A549 (cell line): ENCODE results near the gene ALDH1A2. TPM values are rescaled to one million over a fixed set of nuclear protein-coding genes. Genes with fewer than 3 reads are reported as not detected.

Experiments
- ATAC-seq, 2 experiments: fragments of 200-7000 bp in 1 of 2; fragments of >200 bp in 1 of 2; cut with Nextera tagmentation in 1 of 2; cut with Tn5 transposase in 1 of 2; 3 replicates each; pipeline versions ENCODE4 v1.8.0 to v1.9.1; 2018 to 2020; ENCODE audit warnings: mild to moderate bottlenecking in 1 of 2, moderate library complexity in 1 of 2
- CTCF ChIA-PET: fragments of 300-600 bp; sonication (Branson Sonifier 250); formaldehyde crosslinking; extraction: SDS; loops from one replicate; lab custom pipeline; 2021; ENCODE audit warnings: antibody characterized with exemption, inconsistent platforms; lab: Yijun Ruan, JAX
- POLR2A ChIA-PET: fragments of 350-600 bp; formaldehyde crosslinking; extraction: SDS; loops from one replicate; lab custom pipeline; 2021; ENCODE audit warnings: antibody characterized with exemption, inconsistent platforms; lab: Yijun Ruan, JAX
- DNase-seq, 2 experiments: peaks; one replicate each; pipeline versions ENCODE4 v3.0.0 to v3.0.0-alpha.2; 2011 to 2016; ENCODE audit warnings: low read depth in 1 of 2, low spot score in 1 of 2
- FAIRE-seq: peaks from 2 replicates; lab custom pipeline; 2011; peaks lifted over from hg19 to GRCh38; lab: Jason Lieb, UNC
- H3K27ac ChIP-seq, 2 experiments: fragments of >200 bp; sonication (Bioruptor Twin); formaldehyde crosslinking; 3 replicates each; pipeline ENCODE4 v1.5.1; 2016 to 2017
- H3K4me1 ChIP-seq: fragments of >200 bp; sonication (Bioruptor Twin); formaldehyde crosslinking; 3 replicates; pipeline ENCODE4 v1.6.1; 2016
- H3K4me2 ChIP-seq: fragments of >200 bp; sonication (Bioruptor Twin); formaldehyde crosslinking; 3 replicates; pipeline ENCODE4 v1.6.1; 2016
- H3K4me3 ChIP-seq: fragments of >200 bp; sonication (Bioruptor Twin); formaldehyde crosslinking; 3 replicates; pipeline ENCODE4 v1.5.1; 2016
- H3K9me3 ChIP-seq: fragments of >200 bp; sonication (Bioruptor Twin); formaldehyde crosslinking; 3 replicates; pipeline ENCODE4 v1.6.1; 2016
- CBX2 ChIP-seq: fragments of 200-600 bp; sonication (generic); IDR thresholded peaks from 2 replicates; pipeline ENCODE4 v1.6.1; 2016; ENCODE audit warnings: low read depth, mild to moderate bottlenecking, borderline replicate concordance
- CBX8 ChIP-seq: fragments of 200-600 bp; sonication (generic); IDR thresholded peaks from 2 replicates; pipeline ENCODE4 v1.6.1; 2016
- CHD2 ChIP-seq: fragments of 150-350 bp; IDR thresholded peaks from 2 replicates; pipeline ENCODE4 v1.6.1; 2014; ENCODE audit warnings: low read length; ENCODE audit not compliant: partially characterized antibody
- HOXB13 ChIP-seq: fragments of 250-450 bp; sonication (Bioruptor Pico); IDR thresholded peaks from 2 replicates; pipeline ENCODE4 v1.5.0; 2020; ENCODE audit warnings: low read depth, mild to moderate bottlenecking, moderate library complexity
- JUN ChIP-seq, 2 experiments: fragments of >200 bp; sonication (Bioruptor Twin); formaldehyde crosslinking; IDR thresholded peaks; 2 replicates in 1 of 2; 3 replicates in 1 of 2; pipeline ENCODE4 v1.6.1; 2016 to 2017
- KDM5A ChIP-seq: fragments of 200-600 bp; sonication (generic); IDR thresholded peaks from 2 replicates; pipeline ENCODE4 v1.6.1; 2016; ENCODE audit warnings: antibody characterized with exemption, mild to moderate bottlenecking
- MYC ChIP-seq: IDR thresholded peaks from 2 replicates; pipeline ENCODE4 v1.6.1; 2012; ENCODE audit warnings: mild to moderate bottlenecking, inconsistent platforms, low read length, improper control_type of control experiment, borderline replicate concordance
- NR3C1 ChIP-seq: fragments of >200 bp; sonication (Bioruptor Twin); formaldehyde crosslinking; IDR thresholded peaks from 3 replicates; pipeline ENCODE4 v1.6.1; 2017
- POLR2AphosphoS2 ChIP-seq: conservative IDR thresholded peaks from 2 replicates; pipeline ENCODE4 v1.6.1; 2012; ENCODE audit warnings: low read length, improper control_type of control experiment, inconsistent platforms
- RAD21 ChIP-seq, 2 experiments: fragments of >200 bp in 1 of 2; sonication (Bioruptor Twin) in 1 of 2; formaldehyde crosslinking in 1 of 2; IDR thresholded peaks in 1 of 2; conservative IDR thresholded peaks in 1 of 2; 2 replicates in 1 of 2; 3 replicates in 1 of 2; pipeline ENCODE4 v1.6.1; 2012 to 2018; ENCODE audit warnings: inconsistent platforms in 1 of 2
- RARB ChIP-seq: fragments of 250-450 bp; sonication (Bioruptor Pico); IDR thresholded peaks from 2 replicates; pipeline ENCODE4 v1.8.0; 2021; ENCODE audit warnings: mild to moderate bottlenecking, moderate library complexity
- RNF2 ChIP-seq: fragments of 200-600 bp; sonication (generic); IDR thresholded peaks from 2 replicates; pipeline ENCODE4 v1.6.1; 2016; ENCODE audit warnings: low read depth, mild to moderate bottlenecking, antibody characterized with exemption, moderate library complexity, borderline replicate concordance
- SMC3 ChIP-seq: fragments of >200 bp; sonication (Bioruptor Twin); formaldehyde crosslinking; IDR thresholded peaks from 3 replicates; pipeline ENCODE4 v1.6.1; 2018; ENCODE audit warnings: inconsistent platforms
- SREBF2 ChIP-seq: fragments of 450-650 bp; IDR thresholded peaks from 2 replicates; pipeline ENCODE4 v1.6.1; 2014; ENCODE audit warnings: mild to moderate bottlenecking, moderate library complexity
- ZSCAN20 ChIP-seq: fragments of 250-450 bp; sonication (Bioruptor Pico); IDR thresholded peaks from 2 replicates; pipeline ENCODE4 v1.8.0; 2022; ENCODE audit warnings: mild to moderate bottlenecking, moderate library complexity
- WGBS: methylation state at CpG from one replicate; pipeline ENCODE4 v1.1.6; 2017; ENCODE audit errors: missing lambda C conversion rate; 5-methylcytosine and 5-hydroxymethylcytosine counted together
- polyA plus RNA-seq, 4 experiments: library from polyadenylated mRNA; depleted of rRNA in 3 of 4; stranded (reverse); fragments of >200 nt; fragmentation: RNase III in 1 of 4; extraction: RNeasy Plus Mini Kit Qiagen cat#74134 plus additional on column Dnase treatment in 1 of 4; gene quantifications; 2 replicates in 3 of 4; 3 replicates in 1 of 4; pipeline ENCODE4 v1.2.3, GENCODE V29; 2011 to 2017
- TF ChIP-seq, protein P1 (sequence below): IDR thresholded peaks from 2 replicates; pipeline ENCODE4 v1.6.1; 2012
- TF ChIP-seq, protein P2 (sequence below): fragments of 250-450 bp; sonication (Bioruptor Pico); IDR thresholded peaks from 2 replicates; pipeline ENCODE4 v1.5.0; 2020; ENCODE audit warnings: low read depth, mild to moderate bottlenecking, moderate library complexity
- TF ChIP-seq, protein P3 (sequence below): fragments of >200 bp; sonication (Bioruptor Twin); formaldehyde crosslinking; IDR thresholded peaks from 3 replicates; pipeline ENCODE4 v1.5.1; 2016
- TF ChIP-seq, protein P4 (sequence below): fragments of 250-450 bp; sonication (Bioruptor Pico); IDR thresholded peaks from 2 replicates; pipeline ENCODE4 v1.5.0; 2021; ENCODE audit warnings: mild to moderate bottlenecking, moderate library complexity, borderline replicate concordance

ALDH1A2 gene
- polyA plus RNA-seq, 2 of the 4 experiments (the other 2 are of a cell fraction), result 0.23 to 0.35 TPM

DNA sequence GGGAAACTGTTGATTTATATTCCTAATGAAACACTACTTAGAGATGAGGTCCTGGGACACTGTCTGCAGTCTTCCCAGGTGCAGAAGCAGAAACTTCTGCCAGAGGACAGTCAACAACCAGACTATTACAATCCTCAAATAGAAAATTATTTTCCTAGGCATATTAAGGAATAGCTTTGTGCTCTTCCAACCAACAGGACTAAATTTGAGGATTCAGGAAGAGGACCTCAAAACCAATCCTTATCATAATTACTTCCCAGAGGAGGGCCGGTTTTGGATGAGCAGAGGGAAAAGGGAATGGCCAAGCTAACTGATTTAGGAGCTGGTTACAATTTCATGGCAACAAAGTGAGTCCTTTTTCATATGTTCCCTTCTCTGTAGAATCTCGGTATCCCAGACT, 21.0 kb downstream of the ALDH1A2 start (continued):
- TF ChIP-seq, protein P1, sequence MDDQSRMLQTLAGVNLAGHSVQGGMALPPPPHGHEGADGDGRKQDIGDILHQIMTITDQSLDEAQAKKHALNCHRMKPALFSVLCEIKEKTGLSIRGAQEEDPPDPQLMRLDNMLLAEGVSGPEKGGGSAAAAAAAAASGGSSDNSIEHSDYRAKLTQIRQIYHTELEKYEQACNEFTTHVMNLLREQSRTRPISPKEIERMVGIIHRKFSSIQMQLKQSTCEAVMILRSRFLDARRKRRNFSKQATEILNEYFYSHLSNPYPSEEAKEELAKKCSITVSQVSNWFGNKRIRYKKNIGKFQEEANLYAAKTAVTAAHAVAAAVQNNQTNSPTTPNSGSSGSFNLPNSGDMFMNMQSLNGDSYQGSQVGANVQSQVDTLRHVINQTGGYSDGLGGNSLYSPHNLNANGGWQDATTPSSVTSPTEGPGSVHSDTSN, result no peak
- no peak for TF ChIP-seq RNF2
- TF ChIP-seq, protein P2, sequence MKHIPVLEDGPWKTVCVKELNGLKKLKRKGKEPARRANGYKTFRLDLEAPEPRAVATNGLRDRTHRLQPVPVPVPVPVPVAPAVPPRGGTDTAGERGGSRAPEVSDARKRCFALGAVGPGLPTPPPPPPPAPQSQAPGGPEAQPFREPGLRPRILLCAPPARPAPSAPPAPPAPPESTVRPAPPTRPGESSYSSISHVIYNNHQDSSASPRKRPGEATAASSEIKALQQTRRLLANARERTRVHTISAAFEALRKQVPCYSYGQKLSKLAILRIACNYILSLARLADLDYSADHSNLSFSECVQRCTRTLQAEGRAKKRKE (CRISPR knock-in tag), result no peak
- TF ChIP-seq RARB (CRISPR knock-in tag), result no peak

DNA sequence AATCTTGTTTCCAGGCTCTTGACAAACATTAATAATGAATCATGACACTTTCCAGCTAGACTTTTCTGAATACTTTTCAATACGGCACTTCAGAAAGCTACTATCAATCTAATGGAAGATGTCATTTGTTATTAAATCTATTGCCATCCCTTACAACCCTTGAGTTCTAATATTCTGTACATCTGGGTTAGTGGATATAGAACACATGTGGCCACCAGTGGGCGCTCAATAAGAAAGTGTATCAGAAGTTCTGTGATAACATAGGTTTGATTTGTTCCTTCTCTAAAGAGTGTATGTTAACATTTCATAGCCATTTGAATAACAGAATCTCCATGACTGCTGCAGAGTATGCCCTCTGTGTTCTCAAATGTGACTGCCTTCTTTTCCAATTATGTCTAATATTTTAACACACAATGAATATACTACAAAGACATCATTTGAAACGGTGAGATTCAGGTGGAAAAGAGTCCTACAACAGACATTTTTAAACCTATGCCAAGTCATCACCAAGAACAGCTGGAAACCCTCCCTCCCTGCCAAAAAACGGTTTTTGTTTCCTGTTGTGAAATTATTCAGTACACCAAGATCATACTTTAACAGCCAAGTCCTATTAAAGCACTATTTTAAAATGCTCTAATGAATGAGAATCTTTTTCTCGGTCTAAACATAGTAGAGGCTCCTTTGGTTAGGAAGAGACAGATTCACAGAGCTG, 22.2 kb downstream of the ALDH1A2 start:
- FAIRE-seq (peak; percentile 87), ATAC-seq (peak; percentile 82 to 89; a peak in 5 of 6 replicates), DNase-seq (peak; percentile 28 to 49)
- H3K27ac ChIP-seq, result no peak overlapping the region
- 15% methylated on average over 5 of the region's 5 CpGs for WGBS
- no peaks in the 10 kb centered on the region for H3K4me1 ChIP-seq
- ChIA-PET CTCF (interaction anchor here (0.5 to 5.5 kb wide), 23 partner anchors 8 to 852 kb away, joined by 3 to 39 read pairs (median 3); partner anchors contain the start of gene ALDH1A2), POLR2A (no interaction called here)
- H3K9me3 ChIP-seq, result 0 out of 3 replicates have a peak, but pooled peaks cover 4% of the 10 kb centered on the region
- H3K4me2 ChIP-seq, result no peak overlapping the region
- TF ChIP-seq MYC, result 0 out of 2 replicates have a peak, but pooled peaks have one; percentile 28
- no peak for TF ChIP-seq ZSCAN20
- peak; percentile 40 to 48; a peak in 3 of 5 replicates for TF ChIP-seq RAD21 (conservative IDR thresholded peaks at IDR 0.05 in 1 of 2, IDR thresholded peaks at IDR 0.05 in 1 of 2)
- peak; percentile 72 for TF ChIP-seq SMC3
- no peak for TF ChIP-seq JUN (IDR thresholded peaks at IDR 0.05)
- no peak for TF ChIP-seq POLR2AphosphoS2
- TF ChIP-seq, protein P1, result no peak
- TF ChIP-seq NR3C1, result no peak
- TF ChIP-seq, protein P3, sequence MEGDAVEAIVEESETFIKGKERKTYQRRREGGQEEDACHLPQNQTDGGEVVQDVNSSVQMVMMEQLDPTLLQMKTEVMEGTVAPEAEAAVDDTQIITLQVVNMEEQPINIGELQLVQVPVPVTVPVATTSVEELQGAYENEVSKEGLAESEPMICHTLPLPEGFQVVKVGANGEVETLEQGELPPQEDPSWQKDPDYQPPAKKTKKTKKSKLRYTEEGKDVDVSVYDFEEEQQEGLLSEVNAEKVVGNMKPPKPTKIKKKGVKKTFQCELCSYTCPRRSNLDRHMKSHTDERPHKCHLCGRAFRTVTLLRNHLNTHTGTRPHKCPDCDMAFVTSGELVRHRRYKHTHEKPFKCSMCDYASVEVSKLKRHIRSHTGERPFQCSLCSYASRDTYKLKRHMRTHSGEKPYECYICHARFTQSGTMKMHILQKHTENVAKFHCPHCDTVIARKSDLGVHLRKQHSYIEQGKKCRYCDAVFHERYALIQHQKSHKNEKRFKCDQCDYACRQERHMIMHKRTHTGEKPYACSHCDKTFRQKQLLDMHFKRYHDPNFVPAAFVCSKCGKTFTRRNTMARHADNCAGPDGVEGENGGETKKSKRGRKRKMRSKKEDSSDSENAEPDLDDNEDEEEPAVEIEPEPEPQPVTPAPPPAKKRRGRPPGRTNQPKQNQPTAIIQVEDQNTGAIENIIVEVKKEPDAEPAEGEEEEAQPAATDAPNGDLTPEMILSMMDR, result peak; percentile 81
- no peak for TF ChIP-seq CHD2
- TF ChIP-seq CBX8, result no peak
- TF ChIP-seq KDM5A, result no peak
- no peak for TF ChIP-seq CBX2
- no peak for TF ChIP-seq HOXB13 (CRISPR knock-in tag)
- TF ChIP-seq, protein P4, sequence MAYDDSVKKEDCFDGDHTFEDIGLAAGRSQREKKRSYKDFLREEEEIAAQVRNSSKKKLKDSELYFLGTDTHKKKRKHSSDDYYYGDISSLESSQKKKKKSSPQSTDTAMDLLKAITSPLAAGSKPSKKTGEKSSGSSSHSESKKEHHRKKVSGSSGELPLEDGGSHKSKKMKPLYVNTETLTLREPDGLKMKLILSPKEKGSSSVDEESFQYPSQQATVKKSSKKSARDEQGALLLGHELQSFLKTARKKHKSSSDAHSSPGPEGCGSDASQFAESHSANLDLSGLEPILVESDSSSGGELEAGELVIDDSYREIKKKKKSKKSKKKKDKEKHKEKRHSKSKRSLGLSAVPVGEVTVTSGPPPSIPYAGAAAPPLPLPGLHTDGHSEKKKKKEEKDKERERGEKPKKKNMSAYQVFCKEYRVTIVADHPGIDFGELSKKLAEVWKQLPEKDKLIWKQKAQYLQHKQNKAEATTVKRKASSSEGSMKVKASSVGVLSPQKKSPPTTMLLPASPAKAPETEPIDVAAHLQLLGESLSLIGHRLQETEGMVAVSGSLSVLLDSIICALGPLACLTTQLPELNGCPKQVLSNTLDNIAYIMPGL (CRISPR knock-in tag), result no peak
- TF ChIP-seq SREBF2, result no peak
- H3K4me3 ChIP-seq, result no peak overlapping the region
